Astrocyte (in vitro differentiated cells and primary cell): Measurements from ENCODE around the gene ATP11C. TPM values are rescaled to one million over a fixed set of nuclear protein-coding genes. Genes with fewer than 3 reads are reported as not detected.

Experiments
- DNase-seq: peaks from one replicate; pipeline ENCODE4 v3.0.0-alpha.2; 2010; ENCODE audit warnings: low read depth
- FAIRE-seq: peaks from 2 replicates; lab custom pipeline; 2011; peaks lifted over from hg19 to GRCh38; lab: Jason Lieb, UNC
- H2AFZ ChIP-seq: 2 replicates; pipeline ENCODE4 v1.6.0; 2012; ENCODE audit warnings: low read depth, low read length, inconsistent platforms
- H3K27ac ChIP-seq: 2 replicates; pipeline ENCODE4 v1.5.1; 2011; ENCODE audit warnings: low read depth, low read length, inconsistent platforms
- H3K27me3 ChIP-seq: 2 replicates; pipeline ENCODE4 v1.6.0; 2011; ENCODE audit warnings: low read length, inconsistent platforms; ENCODE audit not compliant: insufficient read depth
- H3K36me3 ChIP-seq: 2 replicates; pipeline ENCODE4 v1.5.1; 2011; ENCODE audit warnings: low read length, inconsistent platforms; ENCODE audit not compliant: insufficient read depth
- H3K4me1 ChIP-seq: 2 replicates; pipeline ENCODE4 v1.5.1; 2011; ENCODE audit warnings: low read length, inconsistent platforms; ENCODE audit not compliant: insufficient read depth
- H3K4me2 ChIP-seq: 2 replicates; pipeline ENCODE4 v1.6.0; 2012; ENCODE audit warnings: low read length, inconsistent platforms
- H3K4me3 ChIP-seq: 2 replicates; pipeline ENCODE4 v1.5.1; 2011; ENCODE audit warnings: low read depth, mild to moderate bottlenecking, low read length, inconsistent platforms; ENCODE audit not compliant: insufficient read depth
- H3K79me2 ChIP-seq: 2 replicates; pipeline ENCODE4 v1.6.0; 2012; ENCODE audit warnings: mild to moderate bottlenecking, low read length, inconsistent platforms; ENCODE audit not compliant: insufficient read depth
- H3K9ac ChIP-seq: 2 replicates; pipeline ENCODE4 v1.6.0; 2012; ENCODE audit warnings: mild to moderate bottlenecking, low read length, inconsistent platforms
- H3K9me3 ChIP-seq: 2 replicates; pipeline ENCODE4 v1.5.1; 2012; ENCODE audit warnings: low read depth, mild to moderate bottlenecking, low read length, inconsistent platforms; ENCODE audit not compliant: insufficient read depth
- H4K20me1 ChIP-seq: 2 replicates; pipeline ENCODE4 v1.6.0; 2012; ENCODE audit warnings: low read length, inconsistent platforms; ENCODE audit not compliant: insufficient read depth
- H3K27ac Mint-ChIP-seq: one replicate; pipeline ENCODE4 v1.8.0; 2021; ENCODE audit warnings: mild to moderate bottlenecking, mixed read lengths; ENCODE audit not compliant: unreplicated experiment
- H3K27me3 Mint-ChIP-seq: one replicate; pipeline ENCODE4 v1.8.0; 2021; ENCODE audit warnings: low read depth, mixed read lengths; ENCODE audit not compliant: unreplicated experiment
- H3K36me3 Mint-ChIP-seq: one replicate; pipeline ENCODE4 v1.8.0; 2021; ENCODE audit warnings: low read depth, mixed read lengths; ENCODE audit not compliant: unreplicated experiment
- H3K4me1 Mint-ChIP-seq: one replicate; pipeline ENCODE4 v1.8.0; 2021; ENCODE audit warnings: low read depth, mixed read lengths; ENCODE audit not compliant: unreplicated experiment
- H3K4me3 Mint-ChIP-seq: one replicate; pipeline ENCODE4 v1.8.0; 2021; ENCODE audit warnings: mild to moderate bottlenecking, moderate library complexity, mixed read lengths; ENCODE audit not compliant: unreplicated experiment
- H3K9me3 Mint-ChIP-seq: one replicate; pipeline ENCODE4 v1.8.0; 2021; ENCODE audit warnings: mild to moderate bottlenecking, mixed read lengths; ENCODE audit not compliant: unreplicated experiment
- CTCF ChIP-seq: IDR thresholded peaks from 2 replicates; pipeline ENCODE4 v1.5.1; 2011; ENCODE audit warnings: low read depth, mild to moderate bottlenecking, inconsistent platforms, low read length, moderate library complexity; ENCODE audit not compliant: insufficient read depth
- EZH2 ChIP-seq: IDR thresholded peaks from 2 replicates; pipeline ENCODE4 v1.6.1; 2012; ENCODE audit warnings: mild to moderate bottlenecking, low read length, inconsistent platforms; ENCODE audit not compliant: insufficient read depth
- total RNA-seq: library from RNA; stranded (reverse); gene quantifications from 2 replicates; pipeline ENCODE4 v1.2.1, GENCODE V29; 2021

ATP11C gene
- total RNA-seq, 1 donor from 2014 or later: 24.6 TPM

GRCh38 chrX:139803224-139803623 lies 129.6 kb downstream of the ATP11C start:
- Mint-ChIP-seq H3K27me3 (no peaks in the 10 kb centered on the region), H3K4me3 (no peak overlapping the region), H3K9me3 (no peaks in the 10 kb centered on the region), H3K36me3 (no peaks in the 10 kb centered on the region), H3K4me1 (no peaks in the 10 kb centered on the region), H3K27ac (no peak overlapping the region)
- no peak overlapping the region for H3K27ac ChIP-seq
- peaks cover 6% of the 10 kb centered on the region for H3K36me3 ChIP-seq
- H3K79me2 ChIP-seq: no peaks in the 10 kb centered on the region
- H3K9ac ChIP-seq: no peak overlapping the region
- TF ChIP-seq EZH2 (no peak), CTCF (no peak)
- H3K9me3 ChIP-seq: no peaks in the 10 kb centered on the region
- no peaks in the 10 kb centered on the region for H3K4me1 ChIP-seq
- DNase-seq (no peak), FAIRE-seq (no peak)
- no peaks in the 10 kb centered on the region for H4K20me1 ChIP-seq
- H3K4me3 ChIP-seq: no peak overlapping the region
- no peak overlapping the region for H3K4me2 ChIP-seq
- H2AFZ ChIP-seq: no peak overlapping the region
- H3K27me3 ChIP-seq: no peaks in the 10 kb centered on the region

GRCh38 chrX:139802048-139802447 lies 130.8 kb downstream of the ATP11C start:
- Histone ChIP-seq H3K4me1 (no peaks in the 10 kb centered on the region), H3K27ac (no peak overlapping the region), H3K27me3 (no peaks in the 10 kb centered on the region), H3K9me3 (no peaks in the 10 kb centered on the region), H3K4me3 (no peak overlapping the region), H3K36me3 (peaks cover 6% of the 10 kb centered on the region), H3K9ac (no peak overlapping the region), H4K20me1 (no peaks in the 10 kb centered on the region), H2AFZ (no peak overlapping the region), H3K4me2 (no peak overlapping the region), H3K79me2 (no peaks in the 10 kb centered on the region)
- no peaks in the 10 kb centered on the region for H3K36me3 Mint-ChIP-seq
- H3K27ac Mint-ChIP-seq: no peak overlapping the region
- DNase-seq: no peak
- no peak overlapping the region for H3K4me3 Mint-ChIP-seq
- no peaks in the 10 kb centered on the region for H3K4me1 Mint-ChIP-seq
- TF ChIP-seq EZH2 (no peak), CTCF (no peak)
- no peaks in the 10 kb centered on the region for H3K27me3 Mint-ChIP-seq
- no peaks in the 10 kb centered on the region for H3K9me3 Mint-ChIP-seq
- FAIRE-seq: no peak

GRCh38 chrX:139801397-139801813 lies 131.4 kb downstream of the ATP11C start:
- Mint-ChIP-seq H3K9me3 (no peaks in the 10 kb centered on the region), H3K27me3 (no peaks in the 10 kb centered on the region), H3K4me3 (no peak overlapping the region), H3K27ac (no peak overlapping the region), H3K36me3 (no peaks in the 10 kb centered on the region), H3K4me1 (no peaks in the 10 kb centered on the region)
- Histone ChIP-seq H3K4me1 (no peaks in the 10 kb centered on the region), H2AFZ (no peak overlapping the region), H3K9me3 (no peaks in the 10 kb centered on the region), H3K79me2 (no peaks in the 10 kb centered on the region), H3K9ac (no peak overlapping the region), H3K4me3 (no peak overlapping the region), H3K36me3 (peaks cover 6% of the 10 kb centered on the region), H3K27ac (no peak overlapping the region), H3K27me3 (no peaks in the 10 kb centered on the region), H3K4me2 (no peak overlapping the region), H4K20me1 (no peaks in the 10 kb centered on the region)
- DNase-seq (no peak), FAIRE-seq (peak; percentile 76)
- TF ChIP-seq EZH2: no peak
- TF ChIP-seq CTCF: no peak
